T1000 (cell line): ENCODE results near the gene HMBS.

Source experiments
- DNase-seq: peaks from one replicate; lab custom pipeline; 2025; ENCODE audit warnings: mixed read lengths; lab: John Stamatoyannopoulos, UW

The HMBS gene

GRCh38 chr11:119067371-119068222, 17.1 kb upstream of the HMBS start, which contains the start of gene VPS11:
TSS of gene VPS11 (plus strand) at chr11:119067818. CDS start at chr11:119067824, 6 bp downstream.
- peak; percentile 80 for DNase-seq

GRCh38 chr11:119077839-119078238, 6.8 kb upstream of the HMBS start:
- no peak for DNase-seq

GRCh38 chr11:119078675-119079420, 5.8 kb upstream of the HMBS start:
- DNase-seq = no peak

- DNase-seq = no peak
Measured at GRCh38 chr11:119081682-119082260, 2.9 kb upstream of the HMBS start.

- no peak for DNase-seq
Measured at GRCh38 chr11:119085437-119085847, 761 bp downstream of the HMBS start.

GRCh38 chr11:119087123-119087522, 2.4 kb downstream of the HMBS start:
- no peak for DNase-seq

GRCh38 chr11:119087747-119088241, 3.1 kb downstream of the HMBS start:
- DNase-seq = no peak

GRCh38 chr11:119088406-119088805, 3.7 kb downstream of the HMBS start:
- DNase-seq = no peak

- DNase-seq = no peak
Measured at GRCh38 chr11:119089319-119089718, 4.6 kb downstream of the HMBS start.

GRCh38 chr11:119091178-119091577, 6.5 kb downstream of the HMBS start:
- no peak for DNase-seq

GRCh38 chr11:119091966-119092879, 7.5 kb downstream of the HMBS start:
- no peak for DNase-seq

GRCh38 chr11:119092880-119093842, 8.5 kb downstream of the HMBS start:
- no peak for DNase-seq

- DNase-seq = no peak
Measured at GRCh38 chr11:119093942-119094815, 9.5 kb downstream of the HMBS start.

GRCh38 chr11:119094816-119095065, 10.1 kb downstream of the HMBS start:
- no peak for DNase-seq

GRCh38 chr11:119095066-119095880, 10.6 kb downstream of the HMBS start:
- DNase-seq = peak; percentile 96

- no peak for DNase-seq
Measured at GRCh38 chr11:119099711-119100110, 15.0 kb downstream of the HMBS start.

GRCh38 chr11:119100246-119100970, 15.7 kb downstream of the HMBS start:
- DNase-seq = no peak
